Measurements from ENCODE around the gene KDM3B.

KDM3B gene

GRCh38 chr5:138337685-138338410 lies 14.6 kb upstream of the KDM3B start, which contains the start of gene FAM53C:
Gene FAM53C, plus strand, starts transcription at chr5:138338266. Its CDS starts 3,070 bp downstream, at chr5:138341336.
- no peaks in the 10 kb centered on the region for H3K9me3 ChIP-seq (ENCODE audit: control insufficient read depth, insufficient read depth, low read length)
- H3F3A ChIP-seq (ENCODE audit: control insufficient read depth, insufficient read depth), result no peaks in the 10 kb centered on the region
- peaks cover 27% of the 10 kb centered on the region for H3K4me1 ChIP-seq (ENCODE audit: control insufficient read depth, low read length)
- peaks cover 29% of the 10 kb centered on the region for H3K36me3 ChIP-seq (ENCODE audit: control insufficient read depth, low read length)
- TF ChIP-seq CTCF (IDR thresholded peaks at IDR 0.05; ENCODE audit: low read depth, low read length, poor library complexity, severe bottlenecking) (peak; percentile 14), EZH2phosphoT487 (IDR thresholded peaks at IDR 0.05; ENCODE audit: borderline replicate concordance, low read length) (no peak)
- no peaks in the 10 kb centered on the region for H3K9me2 ChIP-seq (replicated peaks; ENCODE audit: control insufficient read depth, low read length)
- H4K20me1 ChIP-seq (ENCODE audit: control insufficient read depth, insufficient read depth, low read depth, low read length), result no peaks in the 10 kb centered on the region; the same call in 1 of the 2 replicates
- H3K27ac ChIP-seq (ENCODE audit: low read depth, low read length), result peak within 1 kb of the TSS; percentile 56
- no peaks in the 10 kb centered on the region for H3K27me3 ChIP-seq (ENCODE audit: control insufficient read depth, low read length)
- peak within 1 kb of the TSS; percentile 99 for H3K4me3 ChIP-seq (ENCODE audit: low read length)
- H3K79me2 ChIP-seq (ENCODE audit: control insufficient read depth, low read length), result peaks cover 38% of the 10 kb centered on the region
- H3K4me2 ChIP-seq (ENCODE audit: low read length), result peak within 1 kb of the TSS; percentile 70

GRCh38 chr5:138338411-138339090 lies 13.9 kb upstream of the KDM3B start:
- Histone ChIP-seq H3K27me3 (ENCODE audit: control insufficient read depth, low read length) (no peaks in the 10 kb centered on the region), H3K4me3 (ENCODE audit: low read length) (peak overlapping the region; percentile 99), H3F3A (ENCODE audit: control insufficient read depth, insufficient read depth) (no peaks in the 10 kb centered on the region), H3K36me3 (ENCODE audit: control insufficient read depth, low read length) (peaks cover 31% of the 10 kb centered on the region), H3K9me2 (replicated peaks; ENCODE audit: control insufficient read depth, low read length) (no peaks in the 10 kb centered on the region), H3K4me2 (ENCODE audit: low read length) (peak overlapping the region; percentile 70), H4K20me1 (ENCODE audit: control insufficient read depth, insufficient read depth, low read depth, low read length) (no peaks in the 10 kb centered on the region; the same call in 1 of the 2 replicates), H3K79me2 (ENCODE audit: control insufficient read depth, low read length) (peaks cover 38% of the 10 kb centered on the region), H3K4me1 (ENCODE audit: control insufficient read depth, low read length) (peaks cover 27% of the 10 kb centered on the region), H3K9me3 (ENCODE audit: control insufficient read depth, insufficient read depth, low read length) (no peaks in the 10 kb centered on the region), H3K27ac (ENCODE audit: low read depth, low read length) (peak overlapping the region; percentile 56)
- no peak for TF ChIP-seq CTCF (IDR thresholded peaks at IDR 0.05; ENCODE audit: low read depth, low read length, poor library complexity, severe bottlenecking)
- no peak for TF ChIP-seq EZH2phosphoT487 (IDR thresholded peaks at IDR 0.05; ENCODE audit: borderline replicate concordance, low read length)

GRCh38 chr5:138339091-138339456 lies 13.4 kb upstream of the KDM3B start:
- Histone ChIP-seq H3K27me3 (ENCODE audit: control insufficient read depth, low read length) (no peaks in the 10 kb centered on the region), H3K4me1 (ENCODE audit: control insufficient read depth, low read length) (peaks cover 27% of the 10 kb centered on the region), H3K9me2 (replicated peaks; ENCODE audit: control insufficient read depth, low read length) (no peaks in the 10 kb centered on the region), H4K20me1 (ENCODE audit: control insufficient read depth, insufficient read depth, low read depth, low read length) (no peaks in the 10 kb centered on the region; the same call in 1 of the 2 replicates), H3K4me3 (ENCODE audit: low read length) (peak overlapping the region; percentile 99), H3K79me2 (ENCODE audit: control insufficient read depth, low read length) (peaks cover 38% of the 10 kb centered on the region), H3K27ac (ENCODE audit: low read depth, low read length) (peak overlapping the region; percentile 56), H3K9me3 (ENCODE audit: control insufficient read depth, insufficient read depth, low read length) (no peaks in the 10 kb centered on the region), H3F3A (ENCODE audit: control insufficient read depth, insufficient read depth) (no peaks in the 10 kb centered on the region), H3K4me2 (ENCODE audit: low read length) (peak overlapping the region; percentile 70), H3K36me3 (ENCODE audit: control insufficient read depth, low read length) (peaks cover 35% of the 10 kb centered on the region)
- TF ChIP-seq EZH2phosphoT487 (IDR thresholded peaks at IDR 0.05; ENCODE audit: borderline replicate concordance, low read length) (no peak), CTCF (IDR thresholded peaks at IDR 0.05; ENCODE audit: low read depth, low read length, poor library complexity, severe bottlenecking) (no peak)
